GM12874 (cell line): ENCODE results near the gene RTN4RL1.

Experiments
- CTCF ChIP-seq: IDR thresholded peaks from 2 replicates; pipeline ENCODE4 v1.5.1; 2011; ENCODE audit warnings: low read depth, mild to moderate bottlenecking, control low read depth, low read length, moderate library complexity; ENCODE audit not compliant: insufficient read depth

Gene RTN4RL1

GRCh38 chr17:1965556-1966273 lies 59.4 kb downstream of the RTN4RL1 start:
- TF ChIP-seq CTCF, result no peak

- TF ChIP-seq CTCF, result no peak
These were observed 61.9 kb downstream of the RTN4RL1 start for GRCh38 chr17:1963250-1963649.

GRCh38 chr17:1961189-1961588 lies 63.9 kb downstream of the RTN4RL1 start:
- TF ChIP-seq CTCF, result no peak

GRCh38 chr17:1960545-1960912 lies 64.6 kb downstream of the RTN4RL1 start:
- TF ChIP-seq CTCF, result no peak

GRCh38 chr17:1959871-1960544 lies 65.1 kb downstream of the RTN4RL1 start:
- no peak for TF ChIP-seq CTCF

- no peak for TF ChIP-seq CTCF
These were observed 66.8 kb downstream of the RTN4RL1 start for GRCh38 chr17:1958134-1958881.

- no peak for TF ChIP-seq CTCF
These were observed 68.1 kb downstream of the RTN4RL1 start for GRCh38 chr17:1957037-1957436.
